HG03558 (cell line): Measurements from ENCODE around the gene ITGB4.

ENCODE experiments used
- ATAC-seq: cut with Tn5 transposase; IDR thresholded peaks from one replicate; pipeline ENCODE4 v1.9.1; 2021; ENCODE audit warnings: moderate number of reproducible peaks; ENCODE audit not compliant: unreplicated experiment; ENCODE audit errors: extremely low read depth

Gene ITGB4

DNA sequence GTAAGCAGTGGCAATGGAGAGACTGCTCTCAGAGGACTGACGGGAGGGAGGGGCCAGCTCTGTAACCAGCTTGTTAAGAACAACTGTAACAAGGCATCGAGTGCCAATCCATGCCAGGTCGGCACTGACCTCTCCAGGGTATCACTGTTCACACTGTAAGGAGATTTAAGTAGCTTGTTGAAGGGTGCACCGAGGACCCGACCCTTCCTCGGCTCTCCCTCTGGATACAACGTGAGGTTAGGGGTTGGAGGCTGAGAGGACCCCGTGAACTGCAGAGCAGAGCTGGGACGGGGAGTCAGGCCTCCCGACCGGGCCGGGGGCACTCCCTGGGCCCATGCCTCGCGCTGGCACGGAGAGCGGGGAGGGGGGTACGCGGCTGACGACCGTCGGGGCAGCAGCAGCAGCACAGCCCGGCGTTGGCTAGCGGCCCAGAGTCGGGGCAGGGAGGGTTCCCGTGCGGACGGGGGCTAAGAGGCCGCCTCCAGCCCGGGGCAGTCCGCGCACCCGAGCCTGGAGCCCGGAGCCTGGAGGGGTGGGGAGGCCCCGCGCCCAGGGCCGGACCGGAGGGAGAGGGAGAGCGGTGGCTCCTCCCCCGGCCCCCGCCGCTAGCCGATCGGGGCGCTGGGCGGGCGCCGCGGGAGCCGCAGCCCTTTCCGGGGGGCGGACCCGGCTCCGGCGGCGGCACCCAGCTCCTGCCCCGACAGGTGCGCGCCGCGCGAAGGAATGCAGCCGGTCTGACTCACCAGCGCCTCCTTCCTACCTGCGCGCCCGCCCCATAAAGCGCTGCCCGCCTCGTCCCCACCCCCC is at the start of gene ITGB4:
TSS of gene ITGB4 (plus strand) at position 804 of the 807 bp plus-strand sequence. CDS start 3,245 bp downstream, outside the sequence.
- no peak for ATAC-seq

DNA sequence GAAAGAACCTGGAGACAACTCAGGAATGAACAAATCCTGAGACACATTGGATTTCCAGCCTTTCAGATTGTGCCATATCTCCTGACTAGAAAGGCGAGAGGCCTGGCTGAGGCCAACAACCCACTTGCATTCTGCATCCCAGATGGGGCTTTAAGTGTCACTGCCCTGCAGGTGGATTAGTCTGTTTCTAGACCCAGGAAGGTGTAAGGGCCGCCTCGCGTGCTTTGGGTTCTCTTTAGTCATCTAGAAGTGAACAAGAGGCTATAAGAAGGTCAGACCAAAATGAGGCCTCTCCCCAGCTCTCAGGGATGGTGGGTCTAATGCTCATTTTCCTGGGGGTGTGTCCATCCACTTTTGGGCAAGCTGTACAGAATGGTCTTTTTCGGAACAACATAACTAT is 49.2 kb upstream of the ITGB4 start:
- no peak for ATAC-seq

DNA sequence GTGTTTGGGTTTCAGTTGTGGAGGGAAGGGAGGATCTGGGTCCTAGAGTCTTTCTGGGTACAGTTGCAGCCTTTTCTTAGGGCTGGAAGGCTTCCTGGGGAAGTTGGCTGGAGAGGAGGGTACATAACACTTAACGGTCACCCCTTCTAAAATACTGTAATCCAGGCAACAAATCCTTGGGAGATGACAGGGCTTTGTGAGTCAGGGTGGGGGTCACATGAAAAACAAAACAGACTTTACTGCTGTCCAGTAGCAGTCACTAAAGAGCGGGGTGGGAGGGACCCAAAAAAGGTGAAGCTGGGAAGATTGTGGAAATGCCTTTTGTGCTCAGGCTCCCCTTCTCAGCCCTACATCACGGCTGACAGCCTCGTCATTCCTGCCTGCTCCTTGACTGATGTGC is 47.8 kb upstream of the ITGB4 start:
- ATAC-seq: no peak

DNA sequence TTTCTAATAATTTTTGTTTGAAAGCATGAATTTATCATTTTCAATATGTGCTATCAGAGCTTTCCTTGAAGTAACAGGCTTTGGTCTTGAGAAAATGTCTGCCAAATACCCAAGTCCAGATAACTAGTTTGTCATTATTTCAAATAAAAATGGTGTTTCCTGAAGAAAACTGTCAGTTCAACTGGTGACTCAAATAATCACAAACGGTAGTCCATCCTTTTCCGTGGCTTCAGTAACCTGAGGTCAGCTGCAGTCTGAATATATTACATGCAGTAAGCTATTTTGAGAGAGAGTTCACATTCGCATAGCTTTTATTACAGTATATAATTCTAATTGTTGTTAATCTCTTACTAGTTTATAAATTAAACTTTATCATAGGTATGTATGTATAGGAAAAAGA is 44.8 kb upstream of the ITGB4 start:
- ATAC-seq: no peak

DNA sequence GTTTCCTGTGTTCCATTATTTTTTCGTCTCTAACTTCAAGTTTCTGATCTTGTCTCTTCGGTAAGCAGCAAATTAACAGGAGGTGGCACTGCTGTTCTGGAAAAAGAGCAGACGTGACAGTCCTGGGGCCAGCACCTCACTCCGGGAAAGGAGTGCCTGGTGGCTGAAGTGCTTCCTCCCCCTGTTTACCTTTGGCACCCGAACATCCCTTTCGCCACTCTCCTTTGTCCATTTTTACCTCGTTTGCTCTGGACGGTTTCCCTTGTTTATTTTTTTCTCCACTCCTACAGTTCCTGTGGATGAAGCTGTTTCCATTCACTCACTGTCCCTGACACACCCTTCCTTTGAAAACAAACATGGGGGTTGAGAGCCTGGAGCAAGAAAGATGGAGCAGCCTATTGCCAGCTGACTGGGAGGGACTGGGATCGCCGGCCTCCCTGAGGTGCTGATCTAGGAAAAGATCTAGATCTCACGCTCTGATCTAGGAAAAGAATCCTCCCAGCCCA is 41.5 kb upstream of the ITGB4 start:
- ATAC-seq: no peak

DNA sequence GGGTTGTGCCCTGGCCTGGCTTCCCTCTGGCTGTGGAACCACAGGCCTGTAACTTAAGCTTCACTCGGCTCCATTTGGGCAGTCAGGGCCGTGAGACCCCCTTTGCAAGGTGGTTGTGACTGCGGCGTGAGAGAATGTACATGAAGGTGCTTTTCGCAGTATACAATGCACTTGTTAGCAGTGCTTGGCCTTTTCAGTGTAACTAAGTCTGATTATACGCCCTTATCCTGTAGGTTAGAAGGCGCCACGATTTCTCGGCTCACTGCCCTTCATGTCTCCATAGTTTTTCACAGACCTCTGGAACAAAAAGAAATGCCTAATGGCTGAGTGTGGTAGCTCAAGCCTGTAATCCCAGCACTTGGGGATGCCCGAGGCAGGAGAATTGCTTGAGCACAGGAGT is 40.8 kb upstream of the ITGB4 start:
- ATAC-seq: no peak

DNA sequence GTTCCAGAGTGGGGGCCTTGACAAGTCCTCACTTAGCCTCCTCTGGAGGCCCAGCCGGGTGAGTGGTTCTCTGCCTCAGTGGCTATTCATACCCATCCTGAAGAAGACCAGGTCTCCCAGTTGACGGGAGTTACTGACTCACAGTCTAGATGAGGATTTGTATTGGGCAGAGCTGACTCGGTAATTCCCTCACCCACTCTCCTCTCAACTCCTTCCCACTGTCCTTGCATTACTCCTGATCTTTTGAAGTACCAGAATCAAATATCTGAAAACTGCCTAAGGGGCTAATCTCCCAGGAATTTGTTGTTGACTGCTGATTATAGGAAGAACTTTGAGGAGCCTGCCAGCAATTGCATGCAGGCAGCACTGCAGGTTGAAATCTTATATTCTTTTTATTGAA is 40.0 kb upstream of the ITGB4 start:
- no peak for ATAC-seq

DNA sequence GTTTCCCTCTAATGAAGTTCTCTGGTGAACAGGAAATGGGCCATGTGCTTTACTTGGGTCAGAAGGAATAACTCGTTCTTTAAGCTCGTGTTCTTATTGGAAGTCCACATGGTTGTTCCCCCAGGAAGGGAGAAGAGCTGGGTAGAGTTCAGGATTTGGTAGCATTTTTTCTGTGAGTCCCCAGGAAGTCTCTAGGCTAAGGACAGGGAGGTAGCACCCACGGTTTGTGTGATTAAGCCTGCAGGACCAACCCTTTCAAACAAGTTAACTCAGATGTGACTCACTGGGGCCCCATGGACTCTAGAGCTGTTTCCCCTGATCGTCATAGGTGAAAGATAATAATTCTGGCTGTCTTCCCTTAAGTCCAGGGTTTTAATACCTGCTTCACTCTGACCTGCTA is 37.7 kb upstream of the ITGB4 start:
- ATAC-seq: no peak

DNA sequence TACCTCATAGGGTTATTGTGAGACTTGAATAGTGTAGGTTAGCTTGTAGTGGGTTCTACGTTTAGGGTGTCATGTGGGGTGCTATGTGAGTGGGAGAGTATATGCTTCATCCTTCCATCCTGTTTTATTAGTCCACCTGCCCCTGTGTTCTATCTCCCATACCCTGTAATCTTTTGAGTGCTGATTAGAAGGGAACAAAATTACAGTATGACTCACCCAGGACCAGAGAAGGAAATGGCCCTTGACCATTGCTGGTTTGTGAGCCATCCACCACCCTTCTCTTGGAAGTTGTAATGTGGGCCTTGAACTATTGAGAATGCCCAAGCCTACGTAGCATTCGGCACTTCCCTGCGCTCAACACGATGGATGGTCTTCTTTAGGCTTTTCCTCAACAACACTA is 37.0 kb upstream of the ITGB4 start:
- ATAC-seq: no peak

DNA sequence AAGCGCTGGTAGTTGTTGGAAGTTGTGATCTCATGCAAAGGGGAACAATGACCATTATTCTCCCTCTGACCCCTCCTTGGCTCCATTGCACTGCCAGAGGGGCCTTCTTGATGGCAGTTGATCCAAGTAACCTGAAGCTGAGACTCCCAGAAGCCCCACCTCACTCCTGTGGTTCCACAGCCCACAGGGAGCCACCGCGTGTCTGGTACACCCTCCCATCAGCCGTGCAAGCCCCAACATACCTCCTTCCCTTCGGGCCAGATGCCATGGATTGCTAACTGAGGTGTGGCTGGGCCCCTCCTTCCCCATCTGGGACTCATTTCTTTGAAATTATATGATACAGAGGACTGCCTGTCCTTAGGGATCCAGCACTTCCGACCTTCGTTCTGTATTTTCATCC is 36.3 kb upstream of the ITGB4 start:
- ATAC-seq: no peak

DNA sequence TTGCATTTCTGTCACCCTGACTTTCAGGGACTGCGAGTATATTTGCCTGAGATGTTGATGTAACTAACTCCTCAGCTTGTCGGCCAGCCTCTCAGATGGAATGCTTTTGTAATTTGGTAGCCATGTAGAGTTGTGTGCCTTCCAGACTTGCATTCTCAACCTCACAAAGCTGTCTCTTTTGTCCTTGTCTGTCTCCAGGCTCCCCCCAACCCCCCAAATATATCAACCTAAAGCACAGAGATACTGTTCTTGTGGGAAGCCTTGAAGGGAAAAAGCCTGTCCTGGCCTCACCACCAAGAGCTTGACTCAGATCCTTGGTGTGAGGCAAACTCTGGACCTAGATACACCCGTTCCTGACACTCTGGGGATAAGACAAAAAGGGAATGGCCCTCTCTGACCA is 35.8 kb upstream of the ITGB4 start:
- ATAC-seq: no peak

DNA sequence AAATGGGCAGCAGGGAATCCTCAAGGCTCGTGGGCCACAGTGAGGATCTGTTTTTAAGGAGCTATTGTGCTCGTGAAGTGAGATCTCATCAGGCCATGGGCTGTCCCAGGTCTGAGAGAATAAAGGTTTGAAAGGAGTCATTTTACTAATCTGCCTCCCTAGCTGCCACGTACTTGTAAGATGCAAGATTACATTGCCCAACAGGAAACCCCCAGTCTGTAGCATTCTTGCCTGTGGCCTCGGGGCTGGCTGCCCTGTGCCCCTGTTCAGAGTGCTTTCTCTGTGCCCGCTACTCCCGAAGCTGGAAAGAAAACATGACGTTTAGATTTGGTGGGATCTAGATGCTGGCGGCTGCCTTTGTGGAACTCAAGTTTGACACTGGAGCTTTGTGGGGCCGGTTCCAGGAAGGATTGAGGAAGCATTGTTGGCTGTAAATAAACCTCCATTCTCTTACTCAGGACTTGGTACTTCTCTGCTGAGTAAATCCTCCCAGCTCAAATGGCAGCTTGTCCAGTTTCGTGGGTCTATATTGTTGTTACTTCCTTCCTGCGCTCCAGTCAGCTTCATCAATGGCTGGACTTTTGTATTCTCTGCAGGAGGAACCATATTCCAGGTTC is 32.9 kb upstream of the ITGB4 start:
- ATAC-seq: no peak

DNA sequence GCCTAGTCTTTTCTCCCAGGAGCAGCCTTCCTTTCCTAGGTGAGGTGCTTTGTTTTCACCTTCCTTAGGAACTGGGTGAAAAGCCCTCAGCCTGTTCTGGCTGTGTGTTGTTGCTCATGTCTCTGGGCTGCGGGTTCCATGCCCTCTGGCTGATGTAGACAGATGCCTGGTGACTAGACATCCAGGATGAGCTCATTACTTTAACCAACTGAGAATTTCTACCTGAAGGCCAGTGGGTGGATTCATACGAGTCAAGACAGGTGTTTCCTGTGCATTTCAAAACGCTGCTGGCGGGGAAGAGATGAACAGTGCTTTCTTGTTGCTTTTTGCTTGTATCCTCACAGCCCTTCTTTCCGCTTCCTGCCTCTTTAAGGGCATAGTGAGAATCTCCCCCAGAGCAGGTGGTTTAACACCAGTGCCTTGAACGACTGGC is 31.8 kb upstream of the ITGB4 start:
- ATAC-seq: no peak

DNA sequence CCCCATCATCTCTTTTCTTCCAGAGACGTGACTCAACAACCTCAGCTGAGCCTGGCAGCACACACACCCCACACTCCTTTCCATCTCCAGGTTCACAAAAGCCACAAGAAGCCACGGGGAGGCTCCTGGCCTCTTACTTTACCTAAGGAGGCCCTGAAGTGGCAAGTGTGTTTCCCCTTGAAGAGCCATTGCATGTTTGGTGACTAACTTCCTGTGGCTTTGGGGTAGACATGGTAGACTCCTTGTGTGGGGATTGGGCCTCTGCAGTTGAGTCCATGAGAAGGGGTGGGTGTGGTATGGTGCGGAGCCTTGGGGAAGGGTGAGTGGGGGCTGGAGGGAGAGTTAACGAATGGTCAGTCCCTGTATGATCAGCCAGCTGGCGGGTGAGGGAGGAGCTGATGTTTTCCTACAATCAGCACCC is 29.9 kb upstream of the ITGB4 start:
- no peak for ATAC-seq

DNA sequence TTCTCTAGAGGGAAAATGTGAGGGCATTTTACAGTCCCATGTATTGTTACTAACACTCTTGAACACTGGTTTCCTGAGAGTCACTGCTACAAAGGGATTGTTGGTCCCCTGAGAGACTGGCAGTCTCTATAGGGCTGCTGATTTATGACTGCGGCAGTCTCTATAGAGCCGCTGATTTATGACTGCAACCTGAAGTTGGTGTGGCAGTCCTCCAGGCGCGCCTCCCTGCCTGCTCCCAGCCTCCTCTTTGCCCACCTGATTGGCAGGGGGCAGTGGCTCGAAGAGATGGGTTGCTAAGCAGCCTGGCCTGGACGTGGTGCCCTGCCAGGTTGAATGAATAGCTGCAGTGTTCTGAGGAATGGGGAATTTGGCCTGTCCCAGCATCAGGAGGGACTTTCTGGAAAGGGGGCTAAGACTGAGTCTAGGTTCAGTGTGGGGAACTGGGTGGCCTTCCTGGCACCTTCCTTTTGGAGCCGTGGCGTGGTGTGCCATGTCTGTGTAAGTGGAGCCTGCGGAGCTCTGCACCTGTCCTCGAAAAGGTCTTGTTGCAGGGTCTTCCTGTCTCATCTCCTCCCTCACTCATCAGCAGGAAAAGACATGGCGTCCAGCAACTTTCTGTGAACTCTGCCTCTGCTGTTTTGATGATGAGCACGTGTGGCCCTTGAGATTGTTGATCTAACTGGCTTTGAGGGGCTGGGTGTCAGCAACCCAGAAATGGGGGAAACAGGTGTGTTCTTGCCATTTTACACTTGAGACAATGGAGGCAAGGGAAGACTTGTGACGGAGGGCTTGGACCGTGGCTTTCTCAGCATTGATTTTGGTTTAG is 29.2 kb upstream of the ITGB4 start:
- ATAC-seq: no peak

DNA sequence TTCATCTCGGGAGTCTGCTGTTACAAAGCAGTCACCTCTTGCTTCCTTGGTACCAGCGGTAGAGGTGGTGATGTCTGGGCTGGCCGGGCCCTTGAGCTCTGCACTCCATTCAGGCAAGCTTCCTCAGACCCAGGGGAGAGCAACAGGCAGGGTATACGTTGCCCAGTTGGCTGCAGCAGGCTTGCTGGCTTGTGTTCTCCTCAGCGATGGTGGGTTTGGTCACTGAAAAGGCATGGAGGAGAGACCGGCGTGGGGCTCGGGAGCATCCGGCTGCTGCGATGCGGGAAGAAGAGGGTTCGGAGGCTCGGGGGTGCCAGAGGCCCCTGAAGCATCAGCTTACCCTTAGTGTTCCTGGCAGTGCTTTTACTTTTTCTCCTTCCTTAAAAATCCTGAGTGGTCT is 28.3 kb upstream of the ITGB4 start:
- ATAC-seq: no peak

DNA sequence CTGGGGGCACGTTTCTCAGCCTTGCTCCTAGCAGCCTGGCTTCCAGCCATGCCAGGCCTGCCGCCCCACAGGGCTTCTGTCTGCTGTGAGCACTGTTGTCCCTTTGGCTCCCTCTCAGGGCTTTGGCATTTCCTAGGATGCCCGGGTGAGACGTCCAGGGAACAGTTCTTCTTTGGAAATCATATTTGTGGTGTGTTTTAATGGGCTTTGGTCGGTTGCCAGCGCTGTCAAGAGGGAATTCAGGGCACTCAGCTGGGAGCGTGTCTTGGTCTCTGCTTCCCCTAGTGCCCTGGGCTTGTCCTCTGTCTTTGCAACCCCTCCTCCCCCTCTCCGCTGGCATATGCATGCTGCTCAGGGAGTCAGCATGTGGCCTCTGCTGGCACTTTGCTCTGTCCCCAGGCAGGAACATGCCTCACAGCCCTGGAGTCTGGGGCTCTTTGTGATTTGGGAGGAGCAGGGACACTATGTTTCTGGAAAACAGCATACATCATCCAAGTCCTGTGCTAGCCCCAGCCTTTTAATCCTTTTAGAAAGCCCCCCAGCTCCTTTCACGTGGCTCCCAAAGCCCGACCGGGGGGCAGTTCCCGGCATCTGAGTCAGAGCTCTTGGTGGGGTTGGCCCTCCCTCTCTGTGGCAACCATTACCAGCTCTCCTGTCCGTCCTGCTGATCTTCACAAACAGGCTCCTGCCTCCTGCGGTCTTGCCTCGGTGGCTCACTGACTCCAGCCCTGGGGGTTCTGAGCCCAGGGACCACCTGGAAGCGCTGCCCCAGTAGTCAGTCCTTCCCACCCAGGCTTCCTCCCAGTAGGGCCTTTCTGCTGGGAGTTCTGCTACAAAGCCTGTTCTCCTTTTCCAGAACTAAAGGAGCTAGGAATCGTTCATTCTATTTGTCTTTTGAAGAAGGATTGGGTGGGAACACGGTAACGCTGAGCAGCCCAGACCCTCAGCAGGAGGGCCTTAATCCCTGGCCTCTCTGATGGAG is 27.5 kb upstream of the ITGB4 start:
- ATAC-seq: no peak

DNA sequence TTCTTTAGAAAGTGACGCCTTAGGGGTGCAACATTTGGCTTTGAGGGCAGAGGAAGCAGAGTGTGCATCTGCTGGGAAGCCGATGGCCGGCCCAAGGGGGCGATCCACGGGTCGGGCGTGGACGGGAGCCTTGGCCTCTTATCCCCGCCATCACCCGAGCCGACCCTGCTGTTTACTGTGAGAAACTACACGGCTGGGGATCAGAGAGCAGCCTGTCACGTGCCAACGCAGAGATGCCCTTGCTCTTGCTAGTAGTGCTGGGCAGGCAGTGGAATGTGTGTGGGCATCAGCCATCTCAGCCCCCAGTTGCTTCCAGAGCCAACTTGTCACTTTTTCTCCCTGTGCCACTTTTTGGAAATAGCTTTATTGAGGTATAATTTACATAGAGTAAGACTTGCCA is 26.7 kb upstream of the ITGB4 start:
- ATAC-seq: no peak

DNA sequence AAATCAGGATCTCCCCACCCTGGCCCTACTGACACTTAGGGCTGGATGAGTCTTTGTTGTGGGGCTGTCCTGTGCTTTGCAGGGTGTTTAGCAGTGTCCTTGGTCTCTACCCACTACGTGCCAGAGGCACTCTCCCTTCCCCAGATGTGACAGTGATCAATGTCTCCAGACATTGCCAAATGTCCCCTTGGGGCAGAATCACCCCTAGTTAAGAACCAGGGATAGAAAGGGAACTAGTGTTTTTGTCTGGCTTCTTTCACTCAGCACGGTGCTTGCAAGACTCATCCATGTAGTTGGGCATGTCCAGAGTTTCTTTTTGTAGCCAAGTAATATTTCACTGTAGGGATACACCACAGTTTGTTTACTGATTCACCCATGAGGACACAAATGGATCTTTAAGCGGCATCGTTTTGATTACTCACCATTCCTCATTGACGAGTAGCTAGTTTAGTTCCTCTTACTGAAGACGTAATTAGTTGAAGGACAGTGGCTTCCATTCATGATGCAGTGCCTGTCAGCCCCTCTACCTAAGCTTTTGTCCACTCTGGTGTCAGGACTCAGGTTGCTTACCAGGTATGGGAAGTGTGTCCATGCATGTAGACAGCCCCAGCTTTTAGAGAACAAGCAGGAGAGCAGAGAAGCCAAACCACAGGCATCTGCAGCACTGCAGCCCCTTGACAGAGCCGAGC is 26.0 kb upstream of the ITGB4 start:
- ATAC-seq: no peak
